Measurements from ENCODE around the gene MLANA.

DNA sequence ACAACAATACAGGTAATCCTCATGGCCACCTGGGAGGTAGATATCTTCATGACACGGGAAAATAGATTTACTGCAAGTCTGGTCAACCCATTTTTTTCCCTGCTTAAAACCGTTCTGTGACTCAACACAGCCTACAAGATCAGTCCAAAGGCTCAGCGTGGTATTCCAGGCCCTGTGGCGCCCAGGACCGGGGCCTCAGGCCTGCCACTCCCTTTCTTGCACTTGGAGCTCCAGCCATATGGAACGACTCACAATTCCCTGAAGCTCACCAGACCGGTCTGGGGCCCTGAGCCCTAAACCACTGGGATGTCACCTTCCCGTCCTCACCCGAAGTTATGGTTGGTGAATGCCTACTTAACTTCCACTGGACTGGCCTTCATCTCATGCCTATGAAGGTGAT is 6.5 kb upstream of the MLANA start:
- TF ChIP-seq, protein P1, sequence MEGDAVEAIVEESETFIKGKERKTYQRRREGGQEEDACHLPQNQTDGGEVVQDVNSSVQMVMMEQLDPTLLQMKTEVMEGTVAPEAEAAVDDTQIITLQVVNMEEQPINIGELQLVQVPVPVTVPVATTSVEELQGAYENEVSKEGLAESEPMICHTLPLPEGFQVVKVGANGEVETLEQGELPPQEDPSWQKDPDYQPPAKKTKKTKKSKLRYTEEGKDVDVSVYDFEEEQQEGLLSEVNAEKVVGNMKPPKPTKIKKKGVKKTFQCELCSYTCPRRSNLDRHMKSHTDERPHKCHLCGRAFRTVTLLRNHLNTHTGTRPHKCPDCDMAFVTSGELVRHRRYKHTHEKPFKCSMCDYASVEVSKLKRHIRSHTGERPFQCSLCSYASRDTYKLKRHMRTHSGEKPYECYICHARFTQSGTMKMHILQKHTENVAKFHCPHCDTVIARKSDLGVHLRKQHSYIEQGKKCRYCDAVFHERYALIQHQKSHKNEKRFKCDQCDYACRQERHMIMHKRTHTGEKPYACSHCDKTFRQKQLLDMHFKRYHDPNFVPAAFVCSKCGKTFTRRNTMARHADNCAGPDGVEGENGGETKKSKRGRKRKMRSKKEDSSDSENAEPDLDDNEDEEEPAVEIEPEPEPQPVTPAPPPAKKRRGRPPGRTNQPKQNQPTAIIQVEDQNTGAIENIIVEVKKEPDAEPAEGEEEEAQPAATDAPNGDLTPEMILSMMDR (conservative IDR thresholded peaks at IDR 0.05 in 1 of 2, IDR thresholded peaks at IDR 0.05 in 1 of 2; ENCODE audit: extremely low read depth in 1 of 2, insufficient read depth in 1 of 2, low read depth in 1 of 2, low read length in 2 of 2), result no peak
- TF ChIP-seq EZH2 (IDR thresholded peaks at IDR 0.05; ENCODE audit: borderline replicate concordance, low read length), result no peak
